HUES48 (cell line): Measurements from ENCODE around the gene FAM174C.
"Not testable (repeated sequence)": the region's sequence is repeated elsewhere in the genome, so short reads cannot be mapped to it uniquely, and the experiment has no call there.

Experiments
- H3K27ac ChIP-seq: one replicate; pipeline ENCODE4 v1.7.0; 2013; ENCODE audit warnings: low read depth, low read length, inconsistent platforms
- H3K27me3 ChIP-seq: 2 replicates; pipeline ENCODE4 v1.6.1; 2013; ENCODE audit warnings: mild to moderate bottlenecking, low read length; ENCODE audit not compliant: control insufficient read depth, insufficient read depth
- H3K36me3 ChIP-seq: 2 replicates; pipeline ENCODE4 v1.6.1; 2013; ENCODE audit warnings: low read length; ENCODE audit not compliant: control insufficient read depth, insufficient read depth
- H3K4me1 ChIP-seq: 2 replicates; pipeline ENCODE4 v1.6.1; 2013; ENCODE audit warnings: mild to moderate bottlenecking, low read length; ENCODE audit not compliant: control insufficient read depth, insufficient read depth
- H3K4me3 ChIP-seq: 2 replicates; pipeline ENCODE4 v1.5.1; 2013; ENCODE audit warnings: mild to moderate bottlenecking, low read depth, low read length
- H3K9ac ChIP-seq: 2 replicates; pipeline ENCODE4 v1.6.1; 2013; ENCODE audit warnings: mild to moderate bottlenecking, low read depth, low read length, moderate library complexity
- H3K9me3 ChIP-seq: 2 replicates; pipeline ENCODE4 v1.6.1; 2013; ENCODE audit warnings: low read length; ENCODE audit not compliant: control insufficient read depth, insufficient read depth

Gene FAM174C

DNA sequence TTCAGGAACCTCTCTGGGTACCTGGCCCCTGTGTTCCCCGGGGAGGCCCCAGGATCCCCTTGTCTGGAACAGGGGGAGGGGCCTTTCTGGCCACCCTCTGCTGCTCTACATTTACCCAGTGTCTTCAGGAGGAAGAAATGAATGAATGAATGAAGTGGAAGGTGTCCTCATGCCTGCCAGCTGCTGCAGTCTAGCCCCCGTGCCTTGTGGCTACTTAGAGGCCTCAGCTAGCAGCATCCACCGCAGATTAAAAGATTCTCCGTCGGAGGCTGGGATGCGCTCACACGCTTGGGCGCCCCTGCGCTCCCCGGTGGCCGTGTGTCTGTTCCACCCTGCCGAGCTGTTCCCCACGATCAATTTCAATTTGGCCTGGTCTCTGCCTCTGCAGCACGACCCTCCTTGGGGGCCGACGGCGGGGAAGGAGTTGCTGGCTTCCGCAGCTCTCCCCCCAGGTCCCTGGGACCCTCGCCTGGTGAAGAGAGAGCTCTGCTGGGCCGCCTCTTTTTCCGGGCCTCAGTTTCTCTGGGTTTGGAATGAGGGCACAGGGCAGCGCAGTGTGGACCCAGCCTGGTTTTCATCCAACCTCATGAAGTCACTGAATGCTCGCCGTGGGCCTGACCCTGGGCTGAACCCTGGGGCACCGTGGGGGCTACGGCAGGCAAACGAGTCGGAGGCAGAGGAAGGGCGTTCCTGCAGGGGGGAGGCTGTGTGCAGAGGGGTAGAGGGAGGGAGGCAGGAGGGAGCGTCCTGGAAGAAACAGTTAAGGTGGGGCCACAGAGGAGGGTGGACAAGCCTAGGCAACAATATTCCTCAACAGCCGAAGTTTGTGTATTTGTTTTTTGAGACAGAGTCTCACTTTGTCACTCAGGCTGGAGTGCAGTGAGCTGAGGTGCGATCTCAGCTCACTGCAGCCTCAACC, 38.6 kb downstream of the FAM174C start:
- peaks cover 9% of the 10 kb centered on the region for H3K27me3 ChIP-seq
- H3K9me3 ChIP-seq = no peaks in the 10 kb centered on the region
- peak overlapping the region; percentile 14 for H3K27ac ChIP-seq
- no peak overlapping the region for H3K4me3 ChIP-seq
- no peaks in the 10 kb centered on the region for H3K36me3 ChIP-seq
- H3K4me1 ChIP-seq = no peaks in the 10 kb centered on the region
- no peak overlapping the region for H3K9ac ChIP-seq

DNA sequence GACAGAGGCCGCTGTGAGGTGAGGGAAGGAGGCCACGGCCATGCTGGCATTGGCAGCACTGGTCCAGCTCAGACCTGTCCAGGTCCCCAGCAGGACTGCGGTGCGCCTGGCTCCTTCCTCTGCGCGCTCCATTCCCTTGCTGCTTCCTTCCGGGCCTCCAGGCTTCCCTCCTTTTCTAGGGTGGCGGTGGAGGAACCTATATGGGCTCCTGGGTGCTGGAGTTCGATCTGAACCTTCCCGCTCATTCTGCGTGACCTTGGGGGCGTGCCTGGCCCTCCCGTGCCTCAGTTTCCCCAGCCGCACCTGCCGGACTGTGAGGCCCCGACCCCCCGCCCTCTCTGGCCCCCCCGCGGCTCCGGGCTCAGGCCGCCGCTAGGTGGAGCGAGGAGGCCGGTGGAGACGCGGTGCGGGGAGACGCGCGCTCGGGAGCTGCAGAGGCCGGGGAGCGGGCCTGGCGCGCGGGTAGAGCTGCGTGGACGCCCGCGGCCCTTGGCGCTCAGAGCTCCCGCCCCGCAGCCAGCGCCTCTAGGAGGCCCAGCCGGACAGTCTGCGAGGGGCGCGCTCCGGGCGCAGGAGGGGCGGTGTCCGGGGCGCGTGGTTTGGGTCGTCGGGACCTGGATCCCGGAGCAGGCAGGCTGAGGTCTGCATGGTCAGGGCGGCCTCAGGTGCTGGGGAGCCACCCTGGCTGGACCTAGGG, 40.3 kb downstream of the FAM174C start:
- no peaks in the 10 kb centered on the region for H3K4me1 ChIP-seq
- no peak overlapping the region for H3K9ac ChIP-seq
- peaks cover 9% of the 10 kb centered on the region for H3K27me3 ChIP-seq
- H3K27ac ChIP-seq = no peak overlapping the region
- H3K4me3 ChIP-seq = peak overlapping the region; percentile 56; the same call in 1 of the 2 replicates
- H3K36me3 ChIP-seq = no peaks in the 10 kb centered on the region
- H3K9me3 ChIP-seq = no peaks in the 10 kb centered on the region

DNA sequence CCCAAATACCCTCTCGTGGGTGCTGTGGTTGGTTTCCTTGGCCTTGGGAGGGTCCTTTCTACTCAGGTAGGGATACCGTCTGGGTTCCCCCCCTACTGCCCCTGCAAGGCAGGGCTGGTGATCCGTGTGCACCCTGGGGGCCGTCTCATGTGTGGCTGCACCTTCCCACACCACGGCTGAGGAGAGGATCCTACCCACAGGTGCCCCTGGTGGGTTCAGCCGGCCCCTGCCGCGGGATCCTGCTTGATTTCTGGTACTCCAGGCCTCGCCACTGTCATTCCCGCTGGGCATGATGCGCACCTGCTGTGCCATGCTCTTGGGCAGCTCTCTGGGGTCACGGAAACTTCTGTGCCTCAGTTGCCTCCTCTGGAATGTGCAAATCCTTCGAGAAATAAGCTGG, 41.1 kb downstream of the FAM174C start:
- Histone ChIP-seq H3K4me3 (no peak overlapping the region), H3K27ac (no peak overlapping the region), H3K9ac (no peak overlapping the region), H3K36me3 (no peaks in the 10 kb centered on the region), H3K4me1 (no peaks in the 10 kb centered on the region), H3K9me3 (no peaks in the 10 kb centered on the region), H3K27me3 (peaks cover 9% of the 10 kb centered on the region)

DNA sequence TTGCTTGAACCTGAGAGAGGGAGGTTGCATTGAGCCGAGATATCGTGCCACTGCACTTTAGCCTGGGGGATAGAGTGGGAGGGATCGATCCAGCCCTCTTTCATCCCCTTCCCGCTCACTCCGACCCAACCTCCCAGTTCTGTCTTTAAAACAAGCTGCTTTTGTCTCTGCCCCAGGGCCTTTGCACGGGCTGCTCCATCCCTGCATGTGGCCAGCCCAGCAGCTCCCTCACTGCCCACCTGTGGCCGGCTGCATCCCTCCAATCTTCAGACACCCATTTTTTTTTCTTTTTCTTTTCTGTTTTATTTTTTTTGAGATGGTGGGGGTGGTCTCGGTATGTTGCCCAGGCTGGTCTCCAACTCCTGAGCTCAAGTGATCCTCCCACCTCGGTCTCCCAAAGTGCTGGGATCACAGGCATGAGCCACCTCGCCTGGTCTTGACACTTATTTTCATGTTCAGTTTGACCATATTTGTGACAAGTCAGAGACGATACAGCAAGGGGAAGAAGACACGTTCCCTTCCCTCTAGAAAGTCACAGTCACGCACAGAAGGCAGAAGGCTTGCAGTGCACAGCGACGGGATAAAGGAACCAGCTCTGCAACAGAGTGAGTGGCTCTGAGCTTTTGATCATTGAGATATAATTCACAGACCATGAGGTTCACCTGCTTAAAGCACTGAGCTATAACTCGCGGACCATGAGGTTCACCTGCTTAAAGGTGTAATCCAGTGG, 42.1 kb downstream of the FAM174C start:
- Histone ChIP-seq H3K27me3 (peaks cover 9% of the 10 kb centered on the region), H3K27ac (no peak overlapping the region), H3K9ac (no peak overlapping the region), H3K4me1 (no peaks in the 10 kb centered on the region), H3K9me3 (no peaks in the 10 kb centered on the region), H3K4me3 (no peak overlapping the region), H3K36me3 (no peaks in the 10 kb centered on the region)

DNA sequence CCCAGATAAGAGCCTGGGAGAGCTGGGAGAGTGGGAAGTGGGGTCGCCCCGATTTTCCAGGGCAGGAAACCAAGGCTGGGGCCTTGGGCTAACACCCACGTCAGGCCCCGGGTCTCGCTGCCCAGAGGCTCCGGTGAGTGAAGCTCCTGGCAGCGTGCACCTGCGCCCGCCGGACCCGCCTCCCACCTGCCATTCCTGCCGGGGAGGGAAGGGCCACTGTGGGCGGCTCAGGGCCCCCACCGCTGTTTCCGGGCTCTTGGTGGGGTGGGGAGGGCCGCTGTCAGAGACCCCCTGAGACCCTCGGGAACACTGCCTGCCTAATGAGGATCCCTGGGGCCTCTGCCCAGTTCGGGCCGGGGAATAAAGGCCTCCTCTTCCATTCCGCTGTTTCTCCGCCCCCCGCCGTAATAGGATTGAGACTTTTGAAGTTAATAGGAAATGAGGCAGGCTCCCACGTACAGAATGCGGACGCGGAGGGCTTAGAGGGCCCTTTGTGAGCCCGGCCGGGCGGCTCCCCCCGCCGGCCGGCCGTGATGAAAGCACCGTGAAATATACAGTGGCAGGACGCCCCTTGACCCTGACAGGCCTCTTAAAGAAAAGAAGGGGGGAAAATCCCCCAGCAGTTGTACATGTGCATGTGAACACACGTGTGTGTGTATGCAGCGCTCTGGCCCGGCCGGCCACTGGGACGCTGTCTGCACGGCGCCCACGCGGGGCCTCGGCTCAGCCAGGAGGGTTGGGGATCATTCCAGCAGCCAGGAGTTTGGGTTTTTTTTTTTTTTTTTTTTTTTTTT, 43.5 kb downstream of the FAM174C start:
- Histone ChIP-seq H3K9ac (no peak overlapping the region), H3K27ac (no peak overlapping the region), H3K4me3 (no peak overlapping the region), H3K36me3 (no peaks in the 10 kb centered on the region), H3K27me3 (peaks cover 9% of the 10 kb centered on the region), H3K9me3 (no peaks in the 10 kb centered on the region), H3K4me1 (no peaks in the 10 kb centered on the region)

DNA sequence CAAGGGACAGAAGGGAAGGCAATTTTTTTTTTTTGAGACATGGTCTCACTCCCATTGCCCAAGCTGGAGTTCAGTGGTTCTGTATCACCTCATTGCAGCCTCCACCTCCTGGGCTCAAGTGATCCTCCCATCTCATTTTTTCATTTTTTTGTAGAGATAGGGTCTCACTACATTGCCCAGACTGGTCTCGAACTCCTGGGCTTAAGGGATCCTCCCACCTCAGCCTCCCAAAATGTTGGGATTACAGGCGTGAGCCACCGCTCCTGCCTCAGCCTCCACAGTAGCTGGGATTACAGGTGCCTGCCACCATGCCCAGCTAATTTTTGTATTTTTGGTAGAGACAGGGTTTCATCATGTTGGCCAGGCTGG, 44.9 kb downstream of the FAM174C start:
- not testable (repeated sequence) for H3K4me3 ChIP-seq, H3K27ac ChIP-seq, H3K27me3 ChIP-seq, H3K9me3 ChIP-seq, H3K9ac ChIP-seq, H3K4me1 ChIP-seq, H3K36me3 ChIP-seq

DNA sequence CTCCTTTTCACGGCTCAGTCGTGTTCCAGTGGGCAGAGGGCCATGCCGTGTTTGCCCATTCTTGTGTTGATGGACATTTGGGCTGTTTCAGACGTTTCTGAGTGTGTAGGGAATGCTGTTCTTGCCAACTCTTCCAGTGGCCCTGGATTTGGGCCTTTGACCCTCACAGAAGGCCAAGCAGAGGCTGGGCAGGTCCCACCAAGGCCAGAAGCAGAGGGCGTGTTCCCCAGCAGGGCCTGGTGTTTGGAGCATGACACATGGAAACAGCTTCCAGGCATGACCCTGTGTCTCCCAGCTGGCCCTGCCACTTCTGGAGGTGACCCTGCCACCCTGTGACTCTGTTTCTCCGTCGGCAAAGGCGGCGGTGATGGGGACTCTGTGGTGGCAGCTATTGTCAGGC, 46.2 kb downstream of the FAM174C start:
- Histone ChIP-seq H3K9me3 (no peaks in the 10 kb centered on the region), H3K27ac (no peak overlapping the region), H3K4me3 (no peak overlapping the region), H3K36me3 (no peaks in the 10 kb centered on the region), H3K9ac (no peak overlapping the region), H3K27me3 (peaks cover 1% of the 10 kb centered on the region; the same call in 1 of the 2 replicates), H3K4me1 (no peaks in the 10 kb centered on the region)

DNA sequence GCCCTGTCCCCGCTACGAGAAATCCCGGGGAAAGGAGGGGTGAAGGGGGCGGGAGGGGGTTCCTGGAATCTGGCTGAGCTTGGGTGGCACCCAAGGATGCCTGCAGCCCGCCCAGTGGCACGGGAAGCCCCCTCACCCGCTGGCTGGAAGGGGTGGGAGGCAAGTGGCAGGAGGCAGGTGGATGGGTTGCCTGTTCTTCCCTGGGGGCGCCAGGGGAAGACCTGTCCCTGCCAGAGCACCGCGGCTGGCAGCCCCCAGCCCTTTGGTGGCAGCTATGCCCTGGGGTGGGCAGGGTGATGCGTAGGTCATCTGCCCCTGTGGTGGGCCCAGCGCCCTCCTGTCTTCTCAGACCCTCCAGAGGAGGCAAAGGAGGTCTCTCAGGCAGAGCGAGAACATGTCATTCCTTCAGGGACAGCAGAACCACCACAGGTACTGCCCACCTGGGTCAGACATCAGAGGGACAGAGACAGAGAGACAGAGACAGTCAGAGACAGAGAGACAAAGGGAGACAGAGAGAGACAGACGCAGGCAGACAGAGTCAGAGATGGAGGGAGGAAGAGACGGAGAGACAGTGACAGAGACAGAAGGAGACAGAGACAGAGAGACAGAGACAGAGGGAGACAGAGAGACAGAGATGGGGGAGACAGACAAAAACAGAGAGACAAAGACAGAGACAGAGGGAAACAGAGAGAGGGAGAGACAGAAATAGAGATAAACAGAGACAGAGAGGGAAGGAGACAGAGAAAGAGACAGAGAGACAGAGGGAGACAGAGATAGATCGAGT, 47.1 kb downstream of the FAM174C start:
- H3K9ac ChIP-seq = no peak overlapping the region
- no peak overlapping the region for H3K4me3 ChIP-seq
- no peak overlapping the region for H3K27ac ChIP-seq
- H3K27me3 ChIP-seq = no peaks in the 10 kb centered on the region
- H3K36me3 ChIP-seq = no peaks in the 10 kb centered on the region
- no peaks in the 10 kb centered on the region for H3K4me1 ChIP-seq
- H3K9me3 ChIP-seq = no peaks in the 10 kb centered on the region

DNA sequence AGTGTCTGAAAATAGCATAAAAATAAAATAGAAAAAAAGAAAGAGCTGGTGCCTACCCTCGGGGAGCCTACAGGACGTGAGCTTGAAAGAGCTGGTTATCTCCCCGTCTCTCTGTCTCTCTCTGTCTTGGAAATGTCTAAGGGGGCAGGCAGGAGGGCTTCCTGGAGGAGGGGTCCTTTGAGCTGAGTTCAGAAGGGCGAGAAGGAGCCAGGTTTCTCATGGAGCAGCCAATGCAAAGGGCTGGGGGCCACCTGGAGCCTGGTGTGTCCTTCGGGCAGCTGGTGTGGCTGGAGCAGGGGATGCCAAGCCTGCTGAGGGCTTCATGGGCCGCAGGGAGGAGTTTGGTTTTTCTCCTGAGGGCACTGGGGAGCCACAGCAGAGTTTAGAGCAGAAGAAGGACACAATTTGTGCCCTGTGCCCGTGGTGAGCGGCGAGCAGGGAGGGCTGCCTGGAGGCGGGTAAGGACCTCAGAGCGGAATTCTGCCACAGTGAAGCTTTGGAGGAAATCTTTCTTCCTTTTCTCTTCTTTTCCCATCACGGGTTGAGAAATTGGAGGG, 49.0 kb downstream of the FAM174C start:
- no peaks in the 10 kb centered on the region for H3K36me3 ChIP-seq
- H3K27ac ChIP-seq = no peak overlapping the region
- H3K27me3 ChIP-seq = no peaks in the 10 kb centered on the region
- peak overlapping the region; percentile 57; the same call in 1 of the 2 replicates for H3K4me3 ChIP-seq
- H3K4me1 ChIP-seq = no peaks in the 10 kb centered on the region
- H3K9ac ChIP-seq = no peak overlapping the region
- H3K9me3 ChIP-seq = no peaks in the 10 kb centered on the region
